Measurements from ENCODE around the gene BEAN1.
"Not testable (repeated sequence)": the region's sequence is repeated elsewhere in the genome, so short reads cannot be mapped to it uniquely, and the experiment has no call there.

GRCh38 chr16:66466636-66467035, 39.5 kb downstream of the BEAN1 start:
- not testable (repeated sequence) for TF ChIP-seq CTCF, POLR2A, POLR2AphosphoS5 (IDR thresholded peaks at IDR 0.05)
